GM23338 (cell line): Measurements from ENCODE around the gene KIF4B. TPM values are rescaled to one million over a fixed set of nuclear protein-coding genes. Genes with fewer than 3 reads are reported as not detected.

Experiments
- ATAC-seq: fragments of 200-7000 bp; cut with Tn5 transposase; 3 replicates; pipeline ENCODE4 v1.9.1; 2020
- DNase-seq: peaks from one replicate; pipeline ENCODE4 v3.0.0-alpha.2; 2015; ENCODE audit warnings: low spot score
- H2AFZ ChIP-seq: fragments of 200-600 bp; sonication (generic); 2 replicates; pipeline ENCODE4 v1.8.0; 2016; ENCODE audit warnings: antibody characterized with exemption, mild to moderate bottlenecking, moderate library complexity
- H3F3A ChIP-seq: fragments of 200-600 bp; sonication (generic); replicated peaks from 2 replicates; pipeline ENCODE4 v1.8.0; 2017; ENCODE audit warnings: antibody characterized with exemption, mixed run types, low read depth
- H3K27ac ChIP-seq: fragments of 200-600 bp; sonication (generic); 2 replicates; pipeline ENCODE4 v1.6.1; 2016; ENCODE audit warnings: low read depth
- H3K27me3 ChIP-seq: fragments of 200-600 bp; sonication (generic); 2 replicates; pipeline ENCODE4 v1.8.0; 2016; ENCODE audit warnings: mild to moderate bottlenecking, mixed run types, moderate library complexity; ENCODE audit not compliant: insufficient read depth
- H3K36me3 ChIP-seq: fragments of 200-600 bp; sonication (generic); 2 replicates; pipeline ENCODE4 v1.8.0; 2016; ENCODE audit warnings: mild to moderate bottlenecking; ENCODE audit not compliant: insufficient read depth
- H3K4me1 ChIP-seq: fragments of 200-600 bp; sonication (generic); 2 replicates; pipeline ENCODE4 v1.8.0; 2016; ENCODE audit warnings: mild to moderate bottlenecking, moderate library complexity; ENCODE audit not compliant: insufficient read depth
- H3K4me2 ChIP-seq: fragments of 200-600 bp; sonication (generic); 2 replicates; pipeline ENCODE4 v1.7.1; 2017; ENCODE audit warnings: mixed run types
- H3K4me3 ChIP-seq: fragments of 200-600 bp; sonication (generic); 2 replicates; pipeline ENCODE4 v1.6.1; 2016; ENCODE audit warnings: mixed run types
- H3K79me2 ChIP-seq: fragments of 200-600 bp; sonication (generic); replicated peaks from 2 replicates; pipeline ENCODE4 v1.8.0; 2017; ENCODE audit warnings: mild to moderate bottlenecking; ENCODE audit not compliant: insufficient read depth
- H3K9me2 ChIP-seq: fragments of 200-600 bp; sonication (generic); 2 replicates; pipeline ENCODE4 v1.8.0; 2017; ENCODE audit not compliant: insufficient read depth
- H4K20me1 ChIP-seq: fragments of 200-600 bp; sonication (generic); replicated peaks from 2 replicates; pipeline ENCODE4 v1.8.0; 2017; ENCODE audit warnings: mild to moderate bottlenecking; ENCODE audit not compliant: insufficient read depth
- H3K27ac Mint-ChIP-seq: 2 replicates; pipeline ENCODE4 v1.8.0; 2020; ENCODE audit warnings: inconsistent platforms, mild to moderate bottlenecking, moderate library complexity, mixed read lengths
- H3K27me3 Mint-ChIP-seq: 3 replicates; pipeline ENCODE4 v1.8.0; 2022; ENCODE audit warnings: low read depth, mild to moderate bottlenecking, moderate library complexity, mixed read lengths, inconsistent platforms; ENCODE audit not compliant: insufficient read depth, poor library complexity
- H3K36me3 Mint-ChIP-seq: 3 replicates; pipeline ENCODE4 v1.8.0; 2021; ENCODE audit warnings: low read depth, mild to moderate bottlenecking, inconsistent platforms, moderate library complexity, mixed read lengths
- H3K4me1 Mint-ChIP-seq: 3 replicates; pipeline ENCODE4 v1.8.0; 2020; ENCODE audit warnings: mild to moderate bottlenecking, inconsistent platforms, mixed read lengths
- H3K4me3 Mint-ChIP-seq: 3 replicates; pipeline ENCODE4 v1.8.0; 2021; ENCODE audit warnings: moderate library complexity, mild to moderate bottlenecking, inconsistent platforms, mixed read lengths
- H3K9me3 Mint-ChIP-seq: 3 replicates; pipeline ENCODE4 v1.8.0; 2020; ENCODE audit warnings: moderate library complexity, mild to moderate bottlenecking, inconsistent platforms, mixed read lengths
- CREB1 ChIP-seq: fragments of 250-450 bp; sonication (Bioruptor Pico); IDR thresholded peaks from 2 replicates; pipeline ENCODE4 v1.5.0; 2020; ENCODE audit warnings: low read depth, mild to moderate bottlenecking, moderate library complexity
- EZH2 ChIP-seq: fragments of 200-600 bp; sonication (generic); IDR thresholded peaks from one replicate; pipeline ENCODE4 v1.8.0; 2017; ENCODE audit warnings: antibody characterized with exemption, mild to moderate bottlenecking, low read depth; ENCODE audit not compliant: unreplicated experiment
- EZH2phosphoT487 ChIP-seq: fragments of 200-600 bp; sonication (generic); IDR thresholded peaks from one replicate; pipeline ENCODE4 v1.8.1; 2018; ENCODE audit warnings: antibody characterized with exemption; ENCODE audit not compliant: unreplicated experiment
- JUNB ChIP-seq: IDR thresholded peaks from one replicate; pipeline ENCODE4 v1.6.1; 2016; ENCODE audit warnings: antibody characterized with exemption; ENCODE audit not compliant: unreplicated experiment
- NANOG ChIP-seq: IDR thresholded peaks from 2 replicates; pipeline ENCODE4 v1.6.1; 2016; ENCODE audit warnings: antibody characterized with exemption, borderline replicate concordance
- POLR2AphosphoS5 ChIP-seq: IDR thresholded peaks from 2 replicates; pipeline ENCODE4 v1.6.1; 2016; ENCODE audit warnings: antibody characterized with exemption, low read depth
- STAT1 ChIP-seq: IDR thresholded peaks from one replicate; pipeline ENCODE4 v1.6.1; 2016; ENCODE audit warnings: antibody characterized with exemption; ENCODE audit not compliant: unreplicated experiment
- ZNF114 ChIP-seq: fragments of 250-450 bp; sonication (Bioruptor Pico); IDR thresholded peaks from 2 replicates; pipeline ENCODE4 v1.5.0; 2020; ENCODE audit warnings: mild to moderate bottlenecking, moderate library complexity
- ZNF331 ChIP-seq: fragments of 250-450 bp; sonication (Bioruptor Pico); IDR thresholded peaks from 2 replicates; pipeline ENCODE4 v1.5.0; 2020; ENCODE audit warnings: low read depth, mild to moderate bottlenecking, moderate library complexity
- polyA plus RNA-seq: library from polyadenylated mRNA; unstranded; fragments of >200 nt; fragmentation: Nextera tagmentation; extraction: Ambion mirVana; gene quantifications from 2 replicates; pipeline ENCODE4 v1.2.1, GENCODE V29; 2016
- total RNA-seq: library from RNA; depleted of rRNA; stranded (reverse); fragments of >200 nt; shearing (Covaris generic); gene quantifications from 2 replicates; pipeline ENCODE4 v1.2.3, GENCODE V29; 2014
- TF ChIP-seq, protein P1 (sequence below): IDR thresholded peaks from one replicate; pipeline ENCODE4 v1.6.1; 2018; ENCODE audit warnings: antibody characterized with exemption; ENCODE audit not compliant: unreplicated experiment
- TF ChIP-seq, protein P2 (sequence below): fragments of 250-450 bp; sonication (Bioruptor Pico); IDR thresholded peaks from 2 replicates; pipeline ENCODE4 v1.5.0; 2020; ENCODE audit warnings: mild to moderate bottlenecking, moderate library complexity
- TF ChIP-seq, protein P3 (sequence below), 2 experiments: fragments of 200-600 bp in 1 of 2; sonication (generic) in 1 of 2; conservative IDR thresholded peaks; 2 replicates each; pipeline versions ENCODE4 v1.5.1 to v1.6.1; 2016 to 2017; ENCODE audit warnings: antibody characterized with exemption in 2 of 2, low read depth in 2 of 2, mild to moderate bottlenecking in 2 of 2, moderate library complexity in 1 of 2
- TF ChIP-seq, protein P4 (sequence below): IDR thresholded peaks from 2 replicates; pipeline ENCODE4 v1.6.1; 2016; ENCODE audit warnings: antibody characterized with exemption

The KIF4B gene
- total and polyA plus RNA-seq, 2 experiments from 2014 or later: not detected

DNA sequence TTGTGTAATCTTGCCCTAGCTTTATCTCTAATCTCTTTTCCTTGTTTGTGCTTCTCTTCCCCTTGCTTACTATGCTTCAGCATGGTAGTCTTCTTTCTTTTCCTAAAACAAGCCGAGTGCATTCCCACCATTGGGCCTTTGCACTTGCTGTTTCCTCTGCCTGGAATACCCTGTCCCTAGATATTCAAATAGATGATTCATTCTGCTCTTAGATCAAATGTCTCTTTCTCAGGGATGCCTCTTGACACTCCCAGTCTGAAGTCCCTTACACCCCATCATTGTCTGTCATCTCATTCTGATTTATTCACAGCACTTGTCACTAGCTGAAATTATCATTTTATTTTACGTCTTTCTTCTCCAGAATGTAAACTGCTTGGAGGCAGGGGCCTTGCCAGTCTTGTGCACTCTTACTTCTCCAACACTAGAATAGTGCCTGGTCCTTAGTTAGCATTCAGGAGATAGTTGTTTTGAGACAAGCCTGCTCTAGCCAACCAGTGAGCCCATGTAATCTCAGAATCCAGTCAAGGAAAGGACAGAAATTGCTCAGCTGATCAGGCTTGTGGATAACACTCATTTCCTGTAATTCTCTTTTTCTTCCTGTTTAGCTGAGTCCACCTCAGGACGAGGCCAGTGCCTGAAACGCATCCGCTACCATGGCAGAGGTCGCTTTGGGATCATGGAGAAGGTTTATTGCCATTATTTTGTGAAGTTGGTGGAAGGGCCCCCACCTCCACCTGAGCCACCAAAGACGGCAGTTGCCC, 47.3 kb upstream of the KIF4B start:
- DNase-seq: no peak
- H3K9me2 ChIP-seq: no peaks in the 10 kb centered on the region
- H3K36me3 Mint-ChIP-seq: no peaks in the 10 kb centered on the region
- no peaks in the 10 kb centered on the region for H3K9me3 Mint-ChIP-seq
- no peaks in the 10 kb centered on the region for H3F3A ChIP-seq
- H3K27me3 ChIP-seq: no peaks in the 10 kb centered on the region
- peaks cover 2% of the 10 kb centered on the region for H3K27me3 Mint-ChIP-seq
- H3K4me3 Mint-ChIP-seq: no peak overlapping the region
- no peak for TF ChIP-seq JUNB
- TF ChIP-seq EZH2phosphoT487: no peak
- TF ChIP-seq POLR2AphosphoS5: no peak
- TF ChIP-seq STAT1: no peak
- no peak for TF ChIP-seq EZH2
- TF ChIP-seq, protein P1, sequence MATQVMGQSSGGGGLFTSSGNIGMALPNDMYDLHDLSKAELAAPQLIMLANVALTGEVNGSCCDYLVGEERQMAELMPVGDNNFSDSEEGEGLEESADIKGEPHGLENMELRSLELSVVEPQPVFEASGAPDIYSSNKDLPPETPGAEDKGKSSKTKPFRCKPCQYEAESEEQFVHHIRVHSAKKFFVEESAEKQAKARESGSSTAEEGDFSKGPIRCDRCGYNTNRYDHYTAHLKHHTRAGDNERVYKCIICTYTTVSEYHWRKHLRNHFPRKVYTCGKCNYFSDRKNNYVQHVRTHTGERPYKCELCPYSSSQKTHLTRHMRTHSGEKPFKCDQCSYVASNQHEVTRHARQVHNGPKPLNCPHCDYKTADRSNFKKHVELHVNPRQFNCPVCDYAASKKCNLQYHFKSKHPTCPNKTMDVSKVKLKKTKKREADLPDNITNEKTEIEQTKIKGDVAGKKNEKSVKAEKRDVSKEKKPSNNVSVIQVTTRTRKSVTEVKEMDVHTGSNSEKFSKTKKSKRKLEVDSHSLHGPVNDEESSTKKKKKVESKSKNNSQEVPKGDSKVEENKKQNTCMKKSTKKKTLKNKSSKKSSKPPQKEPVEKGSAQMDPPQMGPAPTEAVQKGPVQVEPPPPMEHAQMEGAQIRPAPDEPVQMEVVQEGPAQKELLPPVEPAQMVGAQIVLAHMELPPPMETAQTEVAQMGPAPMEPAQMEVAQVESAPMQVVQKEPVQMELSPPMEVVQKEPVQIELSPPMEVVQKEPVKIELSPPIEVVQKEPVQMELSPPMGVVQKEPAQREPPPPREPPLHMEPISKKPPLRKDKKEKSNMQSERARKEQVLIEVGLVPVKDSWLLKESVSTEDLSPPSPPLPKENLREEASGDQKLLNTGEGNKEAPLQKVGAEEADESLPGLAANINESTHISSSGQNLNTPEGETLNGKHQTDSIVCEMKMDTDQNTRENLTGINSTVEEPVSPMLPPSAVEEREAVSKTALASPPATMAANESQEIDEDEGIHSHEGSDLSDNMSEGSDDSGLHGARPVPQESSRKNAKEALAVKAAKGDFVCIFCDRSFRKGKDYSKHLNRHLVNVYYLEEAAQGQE: no peak
- TF ChIP-seq, protein P2, sequence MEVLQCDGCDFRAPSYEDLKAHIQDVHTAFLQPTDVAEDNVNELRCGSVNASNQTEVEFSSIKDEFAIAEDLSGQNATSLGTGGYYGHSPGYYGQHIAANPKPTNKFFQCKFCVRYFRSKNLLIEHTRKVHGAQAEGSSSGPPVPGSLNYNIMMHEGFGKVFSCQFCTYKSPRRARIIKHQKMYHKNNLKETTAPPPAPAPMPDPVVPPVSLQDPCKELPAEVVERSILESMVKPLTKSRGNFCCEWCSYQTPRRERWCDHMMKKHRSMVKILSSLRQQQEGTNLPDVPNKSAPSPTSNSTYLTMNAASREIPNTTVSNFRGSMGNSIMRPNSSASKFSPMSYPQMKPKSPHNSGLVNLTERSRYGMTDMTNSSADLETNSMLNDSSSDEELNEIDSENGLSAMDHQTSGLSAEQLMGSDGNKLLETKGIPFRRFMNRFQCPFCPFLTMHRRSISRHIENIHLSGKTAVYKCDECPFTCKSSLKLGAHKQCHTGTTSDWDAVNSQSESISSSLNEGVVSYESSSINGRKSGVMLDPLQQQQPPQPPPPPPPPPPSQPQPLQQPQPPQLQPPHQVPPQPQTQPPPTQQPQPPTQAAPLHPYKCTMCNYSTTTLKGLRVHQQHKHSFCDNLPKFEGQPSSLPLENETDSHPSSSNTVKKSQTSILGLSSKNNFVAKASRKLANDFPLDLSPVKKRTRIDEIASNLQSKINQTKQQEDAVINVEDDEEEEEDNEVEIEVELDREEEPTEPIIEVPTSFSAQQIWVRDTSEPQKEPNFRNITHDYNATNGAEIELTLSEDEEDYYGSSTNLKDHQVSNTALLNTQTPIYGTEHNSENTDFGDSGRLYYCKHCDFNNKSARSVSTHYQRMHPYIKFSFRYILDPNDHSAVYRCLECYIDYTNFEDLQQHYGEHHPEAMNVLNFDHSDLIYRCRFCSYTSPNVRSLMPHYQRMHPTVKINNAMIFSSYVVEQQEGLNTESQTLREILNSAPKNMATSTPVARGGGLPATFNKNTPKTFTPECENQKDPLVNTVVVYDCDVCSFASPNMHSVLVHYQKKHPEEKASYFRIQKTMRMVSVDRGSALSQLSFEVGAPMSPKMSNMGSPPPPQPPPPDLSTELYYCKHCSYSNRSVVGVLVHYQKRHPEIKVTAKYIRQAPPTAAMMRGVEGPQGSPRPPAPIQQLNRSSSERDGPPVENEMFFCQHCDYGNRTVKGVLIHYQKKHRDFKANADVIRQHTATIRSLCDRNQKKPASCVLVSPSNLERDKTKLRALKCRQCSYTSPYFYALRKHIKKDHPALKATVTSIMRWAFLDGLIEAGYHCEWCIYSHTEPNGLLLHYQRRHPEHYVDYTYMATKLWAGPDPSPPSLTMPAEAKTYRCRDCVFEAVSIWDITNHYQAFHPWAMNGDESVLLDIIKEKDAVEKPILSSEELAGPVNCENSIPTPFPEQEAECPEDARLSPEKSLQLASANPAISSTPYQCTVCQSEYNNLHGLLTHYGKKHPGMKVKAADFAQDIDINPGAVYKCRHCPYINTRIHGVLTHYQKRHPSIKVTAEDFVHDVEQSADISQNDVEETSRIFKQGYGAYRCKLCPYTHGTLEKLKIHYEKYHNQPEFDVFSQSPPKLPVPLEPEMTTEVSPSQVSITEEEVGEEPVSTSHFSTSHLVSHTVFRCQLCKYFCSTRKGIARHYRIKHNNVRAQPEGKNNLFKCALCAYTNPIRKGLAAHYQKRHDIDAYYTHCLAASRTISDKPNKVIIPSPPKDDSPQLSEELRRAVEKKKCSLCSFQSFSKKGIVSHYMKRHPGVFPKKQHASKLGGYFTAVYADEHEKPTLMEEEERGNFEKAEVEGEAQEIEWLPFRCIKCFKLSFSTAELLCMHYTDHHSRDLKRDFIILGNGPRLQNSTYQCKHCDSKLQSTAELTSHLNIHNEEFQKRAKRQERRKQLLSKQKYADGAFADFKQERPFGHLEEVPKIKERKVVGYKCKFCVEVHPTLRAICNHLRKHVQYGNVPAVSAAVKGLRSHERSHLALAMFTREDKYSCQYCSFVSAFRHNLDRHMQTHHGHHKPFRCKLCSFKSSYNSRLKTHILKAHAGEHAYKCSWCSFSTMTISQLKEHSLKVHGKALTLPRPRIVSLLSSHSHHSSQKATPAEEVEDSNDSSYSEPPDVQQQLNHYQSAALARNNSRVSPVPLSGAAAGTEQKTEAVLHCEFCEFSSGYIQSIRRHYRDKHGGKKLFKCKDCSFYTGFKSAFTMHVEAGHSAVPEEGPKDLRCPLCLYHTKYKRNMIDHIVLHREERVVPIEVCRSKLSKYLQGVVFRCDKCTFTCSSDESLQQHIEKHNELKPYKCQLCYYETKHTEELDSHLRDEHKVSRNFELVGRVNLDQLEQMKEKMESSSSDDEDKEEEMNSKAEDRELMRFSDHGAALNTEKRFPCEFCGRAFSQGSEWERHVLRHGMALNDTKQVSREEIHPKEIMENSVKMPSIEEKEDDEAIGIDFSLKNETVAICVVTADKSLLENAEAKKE (CRISPR knock-in tag): no peak
- TF ChIP-seq CREB1 (CRISPR knock-in tag): no peak
- no peak for TF ChIP-seq NANOG
- TF ChIP-seq, protein P3, sequence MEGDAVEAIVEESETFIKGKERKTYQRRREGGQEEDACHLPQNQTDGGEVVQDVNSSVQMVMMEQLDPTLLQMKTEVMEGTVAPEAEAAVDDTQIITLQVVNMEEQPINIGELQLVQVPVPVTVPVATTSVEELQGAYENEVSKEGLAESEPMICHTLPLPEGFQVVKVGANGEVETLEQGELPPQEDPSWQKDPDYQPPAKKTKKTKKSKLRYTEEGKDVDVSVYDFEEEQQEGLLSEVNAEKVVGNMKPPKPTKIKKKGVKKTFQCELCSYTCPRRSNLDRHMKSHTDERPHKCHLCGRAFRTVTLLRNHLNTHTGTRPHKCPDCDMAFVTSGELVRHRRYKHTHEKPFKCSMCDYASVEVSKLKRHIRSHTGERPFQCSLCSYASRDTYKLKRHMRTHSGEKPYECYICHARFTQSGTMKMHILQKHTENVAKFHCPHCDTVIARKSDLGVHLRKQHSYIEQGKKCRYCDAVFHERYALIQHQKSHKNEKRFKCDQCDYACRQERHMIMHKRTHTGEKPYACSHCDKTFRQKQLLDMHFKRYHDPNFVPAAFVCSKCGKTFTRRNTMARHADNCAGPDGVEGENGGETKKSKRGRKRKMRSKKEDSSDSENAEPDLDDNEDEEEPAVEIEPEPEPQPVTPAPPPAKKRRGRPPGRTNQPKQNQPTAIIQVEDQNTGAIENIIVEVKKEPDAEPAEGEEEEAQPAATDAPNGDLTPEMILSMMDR (conservative IDR thresholded peaks at IDR 0.05; ENCODE audit: low read depth in 2 of 2): no peak
- TF ChIP-seq ZNF331 (CRISPR knock-in tag): no peak
- TF ChIP-seq, protein P4, sequence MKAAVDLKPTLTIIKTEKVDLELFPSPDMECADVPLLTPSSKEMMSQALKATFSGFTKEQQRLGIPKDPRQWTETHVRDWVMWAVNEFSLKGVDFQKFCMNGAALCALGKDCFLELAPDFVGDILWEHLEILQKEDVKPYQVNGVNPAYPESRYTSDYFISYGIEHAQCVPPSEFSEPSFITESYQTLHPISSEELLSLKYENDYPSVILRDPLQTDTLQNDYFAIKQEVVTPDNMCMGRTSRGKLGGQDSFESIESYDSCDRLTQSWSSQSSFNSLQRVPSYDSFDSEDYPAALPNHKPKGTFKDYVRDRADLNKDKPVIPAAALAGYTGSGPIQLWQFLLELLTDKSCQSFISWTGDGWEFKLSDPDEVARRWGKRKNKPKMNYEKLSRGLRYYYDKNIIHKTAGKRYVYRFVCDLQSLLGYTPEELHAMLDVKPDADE: no peak
- no peak for TF ChIP-seq ZNF114 (CRISPR knock-in tag)
- H4K20me1 ChIP-seq: no peaks in the 10 kb centered on the region
- H3K4me1 ChIP-seq: no peaks in the 10 kb centered on the region
- H3K4me1 Mint-ChIP-seq: no peaks in the 10 kb centered on the region
- H3K27ac ChIP-seq: no peak overlapping the region
- H3K4me2 ChIP-seq: no peak overlapping the region
- no peak for ATAC-seq
- H2AFZ ChIP-seq: no peak overlapping the region
- no peak overlapping the region for H3K4me3 ChIP-seq
- H3K79me2 ChIP-seq: no peaks in the 10 kb centered on the region; the same call in 1 of the 2 replicates
- H3K27ac Mint-ChIP-seq: no peak overlapping the region; the same call in 1 of the 2 replicates
- H3K36me3 ChIP-seq: no peaks in the 10 kb centered on the region
